Type B pancreatic cell (in vitro differentiated cells): Measurements from ENCODE around the gene TMIGD1. TPM values are rescaled to one million over a fixed set of nuclear protein-coding genes. Genes with fewer than 3 reads are reported as not detected.
A peak's percentile ranks its signal among the peaks of the same experiment; 100 is the strongest.

ENCODE experiments used
- DNase-seq: peaks from one replicate; pipeline ENCODE4 v3.0.0; 2021; ENCODE audit warnings: mixed read lengths; ENCODE audit not compliant: unreplicated experiment; ENCODE audit errors: extremely low spot score
- H3K27ac Mint-ChIP-seq: 2 replicates; pipeline ENCODE4 v1.8.0; 2021; ENCODE audit warnings: mild to moderate bottlenecking, mixed read lengths
- H3K27me3 Mint-ChIP-seq: 2 replicates; pipeline ENCODE4 v1.8.0; 2021; ENCODE audit warnings: mixed read lengths
- H3K36me3 Mint-ChIP-seq: 2 replicates; pipeline ENCODE4 v1.8.0; 2021; ENCODE audit warnings: mixed read lengths
- H3K4me1 Mint-ChIP-seq: one replicate; pipeline ENCODE4 v1.8.0; 2021; ENCODE audit warnings: mixed read lengths; ENCODE audit not compliant: unreplicated experiment
- H3K4me3 Mint-ChIP-seq: 2 replicates; pipeline ENCODE4 v1.8.0; 2021; ENCODE audit warnings: mild to moderate bottlenecking, mixed read lengths
- H3K9me3 Mint-ChIP-seq: 2 replicates; pipeline ENCODE4 v1.8.0; 2021; ENCODE audit warnings: mixed read lengths
- CTCF ChIP-seq: fragments of 200-600 bp; sonication (generic); conservative IDR thresholded peaks from 2 replicates; pipeline ENCODE4 v1.5.0; 2021; ENCODE audit warnings: antibody characterized with exemption, mild to moderate bottlenecking
- total RNA-seq: library from RNA; stranded (reverse); gene quantifications from 2 replicates; pipeline ENCODE4 v1.2.1, GENCODE V29; 2021; ENCODE audit warnings: low replicate concordance

The TMIGD1 gene
- total RNA-seq, 1 donor from 2014 or later = not detected

DNA sequence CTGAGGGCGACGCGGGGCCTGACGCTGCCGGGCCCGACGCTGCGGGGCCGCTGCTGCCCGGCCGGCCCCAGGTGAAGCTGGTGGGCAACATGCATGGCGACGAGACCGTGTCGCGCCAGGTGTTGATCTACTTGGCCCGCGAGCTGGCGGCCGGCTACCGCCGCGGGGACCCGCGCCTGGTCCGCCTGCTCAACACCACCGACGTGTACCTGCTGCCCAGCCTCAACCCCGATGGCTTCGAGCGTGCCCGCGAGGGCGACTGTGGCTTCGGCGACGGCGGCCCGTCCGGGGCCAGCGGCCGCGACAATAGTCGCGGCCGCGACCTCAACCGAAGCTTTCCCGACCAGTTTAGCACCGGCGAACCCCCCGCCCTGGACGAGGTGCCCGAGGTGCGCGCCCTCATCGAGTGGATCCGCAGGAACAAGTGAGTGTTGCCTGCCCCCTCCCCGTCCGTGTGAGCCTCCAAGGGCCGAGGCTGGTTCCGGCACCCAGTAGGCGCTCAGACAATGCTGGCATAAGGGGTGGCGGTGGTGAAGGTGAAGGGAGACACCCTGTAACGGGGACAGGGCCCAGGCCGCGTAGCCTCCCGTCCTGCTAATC, 45.5 kb upstream of the TMIGD1 start:
- peak overlapping the region; percentile 40 for H3K27ac Mint-ChIP-seq
- H3K36me3 Mint-ChIP-seq = peaks cover 3% of the 10 kb centered on the region
- peak overlapping the region; percentile 90 for H3K4me3 Mint-ChIP-seq
- H3K9me3 Mint-ChIP-seq = no peaks in the 10 kb centered on the region
- no peak for DNase-seq
- no peaks in the 10 kb centered on the region for H3K27me3 Mint-ChIP-seq
- TF ChIP-seq CTCF = no peak
- peaks cover 50% of the 10 kb centered on the region for H3K4me1 Mint-ChIP-seq

GRCh38 chr17:30378825-30379302, 45.0 kb upstream of the TMIGD1 start, which contains the start of gene CPD:
CPD (plus strand) TSS chr17:30378927; CDS start chr17:30378981, 54 bp downstream.
- peak; percentile 99 for DNase-seq
- peaks cover 50% of the 10 kb centered on the region for H3K4me1 Mint-ChIP-seq
- H3K4me3 Mint-ChIP-seq = peak within 1 kb of the TSS; percentile 92
- H3K27ac Mint-ChIP-seq = peak within 1 kb of the TSS; percentile 86
- peaks cover 3% of the 10 kb centered on the region for H3K36me3 Mint-ChIP-seq
- TF ChIP-seq CTCF = no peak
- no peaks in the 10 kb centered on the region for H3K9me3 Mint-ChIP-seq
- no peaks in the 10 kb centered on the region for H3K27me3 Mint-ChIP-seq

DNA sequence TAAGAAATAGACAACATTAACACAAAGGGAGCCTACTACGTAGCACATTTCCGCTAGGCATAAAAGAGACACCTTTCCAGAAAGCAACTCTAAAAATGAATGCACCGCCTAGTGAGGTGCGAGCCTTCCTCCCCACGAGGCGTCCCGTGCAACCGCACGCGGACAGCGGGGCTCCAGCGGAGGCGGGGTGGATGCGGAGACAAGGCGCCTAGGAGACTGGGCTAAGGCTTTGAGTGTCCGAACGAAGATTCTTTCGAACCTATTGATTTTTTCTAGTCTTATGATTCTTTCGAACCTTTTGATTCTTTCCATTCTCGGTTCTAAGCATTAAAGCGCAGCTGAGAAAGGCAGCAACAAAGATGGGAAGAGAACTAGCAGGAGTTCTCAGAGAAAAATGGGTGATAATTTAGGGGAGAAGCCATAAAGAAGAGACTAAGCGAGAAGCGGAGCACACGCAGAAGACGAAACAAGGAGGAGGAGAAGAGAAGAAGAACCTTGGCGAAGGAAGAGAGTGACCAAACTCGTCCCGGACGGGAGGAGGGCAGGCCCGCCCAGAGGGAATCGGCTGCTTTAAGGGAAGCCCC, 44.5 kb upstream of the TMIGD1 start:
- no peak for DNase-seq
- no peaks in the 10 kb centered on the region for H3K9me3 Mint-ChIP-seq
- no peak for TF ChIP-seq CTCF
- H3K27ac Mint-ChIP-seq = peak overlapping the region; percentile 86
- peaks cover 3% of the 10 kb centered on the region for H3K36me3 Mint-ChIP-seq
- H3K27me3 Mint-ChIP-seq = no peaks in the 10 kb centered on the region
- H3K4me1 Mint-ChIP-seq = peaks cover 46% of the 10 kb centered on the region
- H3K4me3 Mint-ChIP-seq = peak overlapping the region; percentile 92

DNA sequence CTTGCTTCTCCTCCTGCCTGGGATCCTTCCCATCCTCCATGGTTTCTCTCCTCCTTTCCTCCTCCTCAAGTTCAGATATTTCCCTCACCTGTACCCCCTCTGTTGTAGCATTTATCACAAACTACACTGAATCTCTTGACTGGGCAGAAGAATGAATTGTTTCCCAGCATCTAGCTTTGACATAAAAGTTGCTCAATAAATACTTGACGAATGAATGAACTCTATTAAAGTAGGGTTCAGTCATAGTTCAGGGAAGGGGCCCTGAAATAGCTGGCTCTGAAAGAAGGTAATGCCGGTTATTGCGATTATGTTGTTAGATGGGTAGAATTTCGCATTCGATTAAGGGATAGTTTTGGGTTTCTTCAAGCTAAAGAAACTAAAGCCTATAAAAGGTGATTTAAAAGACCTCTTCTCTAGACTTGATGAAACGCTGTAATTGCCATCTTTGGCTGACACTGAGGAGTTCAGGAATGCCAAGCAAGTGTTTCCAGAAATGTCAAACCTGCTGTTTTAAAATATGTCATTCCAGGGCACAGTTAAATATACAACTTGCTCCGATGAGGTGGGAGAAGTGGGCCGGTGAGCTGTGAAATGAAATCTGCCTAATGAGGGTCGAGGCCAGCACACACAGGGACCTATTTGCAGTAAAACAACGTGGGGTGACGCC, 43.9 kb upstream of the TMIGD1 start:
- Mint-ChIP-seq H3K27ac (peak overlapping the region; percentile 86), H3K36me3 (no peaks in the 10 kb centered on the region), H3K9me3 (no peaks in the 10 kb centered on the region), H3K4me1 (peaks cover 40% of the 10 kb centered on the region), H3K4me3 (peak overlapping the region; percentile 92), H3K27me3 (no peaks in the 10 kb centered on the region)
- no peak for TF ChIP-seq CTCF
- no peak for DNase-seq

GRCh38 chr17:30376621-30377452, 43.0 kb upstream of the TMIGD1 start:
- TF ChIP-seq CTCF = no peak
- Mint-ChIP-seq H3K9me3 (no peaks in the 10 kb centered on the region), H3K4me3 (peak overlapping the region; percentile 92), H3K4me1 (peaks cover 38% of the 10 kb centered on the region), H3K36me3 (no peaks in the 10 kb centered on the region), H3K27me3 (no peaks in the 10 kb centered on the region), H3K27ac (peak overlapping the region; percentile 66)
- no peak for DNase-seq
